Purkinje cell (primary cell): ENCODE results near the gene POLR2J3. TPM values are rescaled to one million over a fixed set of nuclear protein-coding genes. Genes with fewer than 3 reads are reported as not detected.

Source experiments
- polyA plus RNA-seq: library from polyadenylated mRNA; unstranded; fragments of >200 nt; fragmentation: Nextera tagmentation; gene quantifications from 2 replicates; pipeline ENCODE4 v1.2.1, GENCODE V29; 2014

The POLR2J3 gene
- 77.5 and 96.1 TPM in 2 replicates for polyA plus RNA-seq

DNA sequence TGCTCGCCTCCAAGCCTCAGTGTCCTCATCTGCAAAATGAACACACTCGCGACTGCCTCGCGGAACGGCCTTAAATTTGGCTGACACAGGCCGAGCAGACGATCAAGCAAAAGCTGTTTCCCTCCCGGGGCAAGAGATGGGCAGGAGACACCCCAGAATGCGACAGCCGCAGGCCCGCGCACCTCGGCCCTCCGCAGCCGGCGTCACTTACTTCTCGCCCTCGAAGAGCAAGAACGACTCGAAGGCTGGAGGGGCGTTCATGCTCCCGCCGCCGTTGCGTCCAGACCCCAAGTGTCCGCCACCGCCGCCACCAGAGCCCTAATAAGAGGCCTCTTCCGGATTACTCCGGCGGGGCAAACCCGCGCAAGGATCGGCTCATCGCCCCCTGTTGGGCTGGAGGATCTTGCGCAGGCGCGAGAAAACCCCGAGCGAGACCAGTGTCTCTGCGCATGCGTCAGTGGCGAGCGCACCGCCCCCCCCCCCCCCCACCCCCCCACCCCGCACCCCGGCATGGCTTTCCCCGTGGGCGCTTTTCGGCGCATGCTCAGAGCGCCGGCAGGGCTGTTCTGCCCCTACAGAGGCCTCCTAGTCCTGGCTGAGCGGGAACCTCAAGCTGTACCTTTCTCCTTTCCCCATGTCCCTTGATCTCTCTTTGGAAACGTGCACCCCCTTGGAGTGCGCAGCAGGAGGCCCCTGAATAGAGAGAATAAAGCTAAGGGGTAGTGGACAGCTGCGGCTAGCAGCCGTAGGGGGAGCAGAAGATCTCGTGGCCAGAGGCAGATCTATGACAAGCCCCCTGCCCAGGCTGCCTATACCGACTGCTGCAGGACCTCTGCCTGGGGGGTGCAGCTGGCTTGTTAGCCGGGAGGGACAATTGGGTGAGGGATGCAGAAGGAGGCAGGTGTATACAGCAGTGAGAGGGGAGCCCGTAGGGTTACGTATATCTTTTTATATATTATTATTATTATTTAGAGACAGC, at the start of gene POLR2J3:
Gene POLR2J3, minus strand, starts transcription at position 323 of the 979 bp plus-strand sequence. Its CDS starts 62 bp downstream, at position 261.

DNA sequence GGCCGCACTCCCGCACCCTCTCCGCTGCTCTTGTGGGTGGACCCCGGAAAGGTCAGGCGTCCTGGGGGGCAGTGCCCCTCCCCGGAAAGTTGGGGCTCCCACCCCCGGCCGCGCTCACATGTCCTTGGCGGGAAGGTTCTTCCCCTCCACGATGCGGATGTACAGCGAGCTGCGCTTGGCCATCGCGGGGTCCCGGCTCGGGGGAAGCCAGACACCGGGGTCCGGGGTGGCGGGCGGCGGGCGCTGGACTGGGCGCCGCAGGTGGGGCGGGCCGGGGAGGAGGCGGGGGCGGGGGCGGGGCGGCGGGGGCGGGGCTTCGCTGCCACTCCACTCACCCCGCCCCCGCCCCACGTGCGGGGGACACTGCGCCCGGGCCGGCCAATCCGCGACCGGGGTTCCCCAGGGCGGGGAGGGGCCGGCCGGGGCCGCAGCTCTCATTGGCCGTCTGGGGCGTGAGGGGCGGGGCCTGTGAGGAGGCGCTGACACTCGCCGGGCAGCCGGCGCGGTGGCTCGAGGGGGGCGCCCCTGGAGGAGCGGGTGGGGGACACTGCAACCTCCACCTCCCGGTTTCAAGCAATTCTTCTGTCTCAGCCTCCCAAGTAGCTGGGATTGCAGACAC, 44.2 kb upstream of the POLR2J3 start, which contains the start of gene RASA4:
Gene RASA4, minus strand, starts transcription at position 250 of the 619 bp plus-strand sequence. Its CDS starts 67 bp downstream, at position 183.

DNA sequence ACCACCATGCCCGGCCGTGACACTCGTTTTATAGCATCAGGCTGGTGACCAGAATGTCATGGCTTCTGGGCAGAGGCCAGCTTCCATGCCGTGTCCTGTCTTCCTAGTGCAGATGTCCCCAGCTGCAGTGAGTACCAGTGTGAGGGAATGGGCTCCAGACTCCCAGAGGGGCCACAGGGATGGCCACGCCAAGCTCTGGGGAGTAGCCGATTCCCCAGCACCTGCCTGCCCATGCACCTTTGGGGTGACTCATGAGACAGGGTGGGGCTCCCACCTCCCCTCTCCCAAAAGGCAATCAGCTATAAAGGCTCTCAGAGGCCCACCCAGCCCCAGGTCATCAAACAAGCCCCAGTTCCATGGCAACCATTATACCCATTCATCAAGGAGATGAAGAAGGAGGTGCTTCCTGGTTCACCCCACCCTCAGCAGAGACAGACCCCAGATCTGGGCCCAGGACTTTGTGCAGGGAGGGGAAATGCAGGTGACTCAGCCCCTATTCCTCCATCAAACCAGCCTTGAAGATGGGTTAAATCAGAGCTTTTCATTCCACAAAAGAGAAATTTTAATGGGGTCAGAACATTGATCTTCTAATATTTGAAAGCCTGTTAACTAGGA, 21.5 kb downstream of the POLR2J3 start, which contains the start of gene SPDYE2:
Gene SPDYE2, plus strand, starts transcription at position 419 of the 615 bp plus-strand sequence. CDS start 2,030 bp downstream, outside the sequence.

DNA sequence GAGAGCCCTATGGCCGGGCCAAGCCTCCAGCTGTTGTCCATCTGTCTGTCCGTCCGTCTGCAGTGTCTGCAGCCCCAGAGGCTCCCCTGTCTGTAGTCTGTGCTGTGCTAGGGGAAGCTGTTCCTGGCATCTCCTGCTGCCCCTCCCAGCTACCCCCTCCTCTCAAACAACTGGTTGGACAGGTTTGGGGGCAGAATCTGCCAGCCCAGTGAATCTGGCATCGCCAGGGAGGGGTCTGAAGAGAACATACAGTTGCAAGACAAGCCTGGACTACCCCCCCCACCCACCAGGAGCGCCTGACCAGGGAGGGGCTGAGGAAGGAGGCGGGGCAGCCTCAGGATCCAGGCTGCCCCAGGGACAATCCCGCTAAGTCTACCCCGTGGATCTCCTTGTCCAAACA, 28.8 kb downstream of the POLR2J3 start, which contains the start of gene UPK3BL2:
Gene UPK3BL2, minus strand, starts transcription at position 101 of the 400 bp plus-strand sequence. Its CDS starts 60 bp downstream, at position 41.

DNA sequence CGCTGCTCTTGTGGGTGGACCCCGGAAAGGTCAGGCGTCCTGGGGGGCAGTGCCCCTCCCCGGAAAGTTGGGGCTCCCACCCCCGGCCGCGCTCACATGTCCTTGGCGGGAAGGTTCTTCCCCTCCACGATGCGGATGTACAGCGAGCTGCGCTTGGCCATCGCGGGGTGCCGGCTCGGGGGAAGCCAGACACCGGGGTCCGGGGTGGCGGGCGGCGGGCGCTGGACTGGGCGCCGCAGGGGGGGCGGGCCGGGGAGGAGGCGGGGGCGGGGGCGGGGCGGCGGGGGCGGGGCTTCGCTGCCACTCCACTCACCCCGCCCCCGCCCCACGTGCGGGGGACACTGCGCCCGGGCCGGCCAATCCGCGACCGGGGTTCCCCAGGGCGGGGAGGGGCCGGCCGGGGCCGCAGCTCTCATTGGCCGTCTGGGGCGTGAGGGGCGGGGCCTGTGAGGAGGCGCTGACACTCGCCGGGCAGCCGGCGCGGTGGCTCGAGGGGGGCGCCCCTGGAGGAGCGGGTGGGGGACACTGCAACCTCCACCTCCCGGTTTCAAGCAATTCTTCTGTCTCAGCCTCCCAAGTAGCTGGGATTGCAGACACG, 54.7 kb downstream of the POLR2J3 start, which contains the start of gene RASA4B:
Gene RASA4B, minus strand, starts transcription at position 228 of the 598 bp plus-strand sequence. Its CDS starts 67 bp downstream, at position 161.

Other genes with a start within 250 kb of the POLR2J3 start
- 0.46 TPM in 1 of 2 replicates, not detected in the other for gene SPDYE6, start 216.1 kb downstream of the POLR2J3 start, polyA plus RNA-seq
- 9.6 and 13.9 TPM in 2 replicates for gene PRKRIP1, start 176.2 kb downstream of the POLR2J3 start, polyA plus RNA-seq
- 3.9 and 4.8 TPM in 2 replicates for gene ORAI2, start 139.0 kb downstream of the POLR2J3 start, polyA plus RNA-seq
- 1.8 and 2.5 TPM in 2 replicates for gene ALKBH4, start 107.7 kb downstream of the POLR2J3 start, polyA plus RNA-seq
- 0.11 and 1.9 TPM in 2 replicates for gene LRWD1, start 107.6 kb downstream of the POLR2J3 start, polyA plus RNA-seq
- gene POLR2J, start 93.7 kb downstream of the POLR2J3 start, polyA plus RNA-seq: 69.4 and 83.0 TPM in 2 replicates
- 3.0 and 10.8 TPM in 2 replicates for gene RASA4B, start 54.8 kb downstream of the POLR2J3 start, polyA plus RNA-seq
- gene UPK3BL2, start 28.9 kb downstream of the POLR2J3 start, polyA plus RNA-seq: not detected in 2 replicates
- gene SPDYE2, start 21.4 kb downstream of the POLR2J3 start, polyA plus RNA-seq: 0.35 TPM in 1 of 2 replicates, not detected in the other
- gene RASA4, start 44.2 kb upstream of the POLR2J3 start, polyA plus RNA-seq: 5.0 and 7.4 TPM in 2 replicates
- 4.1 and 10.9 TPM in 2 replicates for gene UPK3BL1, start 70.2 kb upstream of the POLR2J3 start, polyA plus RNA-seq
- 0.35 TPM in 1 of 2 replicates, not detected in the other for gene SPDYE2B, start 77.7 kb upstream of the POLR2J3 start, polyA plus RNA-seq
- gene POLR2J2, start 99.1 kb upstream of the POLR2J3 start, polyA plus RNA-seq: 0.27 and 0.56 TPM in 2 replicates
- 11.2 and 18.1 TPM in 2 replicates for gene FAM185A, start 176.4 kb upstream of the POLR2J3 start, polyA plus RNA-seq